ENCODE results near the gene TJP3.

DNA sequence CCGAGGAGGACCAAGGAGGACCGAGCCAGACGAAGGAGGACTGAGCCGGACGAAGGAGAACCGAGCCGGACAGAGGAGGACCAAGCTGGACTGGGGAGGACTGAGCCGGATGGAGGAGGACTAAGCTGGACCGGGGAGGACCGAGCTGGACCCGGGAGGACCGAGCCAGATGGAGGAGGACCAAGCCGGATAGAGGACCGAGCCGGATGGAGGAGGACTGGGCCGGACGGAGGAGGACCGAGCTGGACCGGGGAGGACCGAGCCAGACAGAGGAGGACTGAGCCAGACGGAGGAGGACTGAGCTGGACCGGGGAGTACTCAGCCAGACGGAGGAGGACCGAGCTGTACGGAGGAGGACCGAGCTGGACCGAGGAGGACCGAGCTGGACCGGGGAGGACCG lies 11.1 kb upstream of the TJP3 start:
- TF ChIP-seq FOXM1 (IDR thresholded peaks at IDR 0.05; ENCODE audit: borderline replicate concordance, low read depth) (no peak), RAD21 (IDR thresholded peaks at IDR 0.05; ENCODE audit: low read depth) (no peak), ZBTB7A (IDR thresholded peaks at IDR 0.05; ENCODE audit: low read depth) (no peak), YY1 (IDR thresholded peaks at IDR 0.05; ENCODE audit: low read depth) (no peak), CEBPB (IDR thresholded peaks at IDR 0.05) (no peak), TEAD4 (IDR thresholded peaks at IDR 0.05) (no peak), CREB1 (IDR thresholded peaks at IDR 0.05; ENCODE audit: low read depth) (no peak), EGR1 (IDR thresholded peaks at IDR 0.05) (no peak), TAF1 (IDR thresholded peaks at IDR 0.05; ENCODE audit: low read depth) (no peak), EP300 (IDR thresholded peaks at IDR 0.05; ENCODE audit: borderline replicate concordance) (no peak), NFIC (IDR thresholded peaks at IDR 0.05) (no peak)
- TF ChIP-seq, protein P1, sequence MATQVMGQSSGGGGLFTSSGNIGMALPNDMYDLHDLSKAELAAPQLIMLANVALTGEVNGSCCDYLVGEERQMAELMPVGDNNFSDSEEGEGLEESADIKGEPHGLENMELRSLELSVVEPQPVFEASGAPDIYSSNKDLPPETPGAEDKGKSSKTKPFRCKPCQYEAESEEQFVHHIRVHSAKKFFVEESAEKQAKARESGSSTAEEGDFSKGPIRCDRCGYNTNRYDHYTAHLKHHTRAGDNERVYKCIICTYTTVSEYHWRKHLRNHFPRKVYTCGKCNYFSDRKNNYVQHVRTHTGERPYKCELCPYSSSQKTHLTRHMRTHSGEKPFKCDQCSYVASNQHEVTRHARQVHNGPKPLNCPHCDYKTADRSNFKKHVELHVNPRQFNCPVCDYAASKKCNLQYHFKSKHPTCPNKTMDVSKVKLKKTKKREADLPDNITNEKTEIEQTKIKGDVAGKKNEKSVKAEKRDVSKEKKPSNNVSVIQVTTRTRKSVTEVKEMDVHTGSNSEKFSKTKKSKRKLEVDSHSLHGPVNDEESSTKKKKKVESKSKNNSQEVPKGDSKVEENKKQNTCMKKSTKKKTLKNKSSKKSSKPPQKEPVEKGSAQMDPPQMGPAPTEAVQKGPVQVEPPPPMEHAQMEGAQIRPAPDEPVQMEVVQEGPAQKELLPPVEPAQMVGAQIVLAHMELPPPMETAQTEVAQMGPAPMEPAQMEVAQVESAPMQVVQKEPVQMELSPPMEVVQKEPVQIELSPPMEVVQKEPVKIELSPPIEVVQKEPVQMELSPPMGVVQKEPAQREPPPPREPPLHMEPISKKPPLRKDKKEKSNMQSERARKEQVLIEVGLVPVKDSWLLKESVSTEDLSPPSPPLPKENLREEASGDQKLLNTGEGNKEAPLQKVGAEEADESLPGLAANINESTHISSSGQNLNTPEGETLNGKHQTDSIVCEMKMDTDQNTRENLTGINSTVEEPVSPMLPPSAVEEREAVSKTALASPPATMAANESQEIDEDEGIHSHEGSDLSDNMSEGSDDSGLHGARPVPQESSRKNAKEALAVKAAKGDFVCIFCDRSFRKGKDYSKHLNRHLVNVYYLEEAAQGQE (IDR thresholded peaks at IDR 0.05; ENCODE audit: low read depth) = no peak
- TF ChIP-seq, protein P2, sequence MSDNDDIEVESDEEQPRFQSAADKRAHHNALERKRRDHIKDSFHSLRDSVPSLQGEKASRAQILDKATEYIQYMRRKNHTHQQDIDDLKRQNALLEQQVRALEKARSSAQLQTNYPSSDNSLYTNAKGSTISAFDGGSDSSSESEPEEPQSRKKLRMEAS (IDR thresholded peaks at IDR 0.05) = no peak
- TF ChIP-seq, protein P3, sequence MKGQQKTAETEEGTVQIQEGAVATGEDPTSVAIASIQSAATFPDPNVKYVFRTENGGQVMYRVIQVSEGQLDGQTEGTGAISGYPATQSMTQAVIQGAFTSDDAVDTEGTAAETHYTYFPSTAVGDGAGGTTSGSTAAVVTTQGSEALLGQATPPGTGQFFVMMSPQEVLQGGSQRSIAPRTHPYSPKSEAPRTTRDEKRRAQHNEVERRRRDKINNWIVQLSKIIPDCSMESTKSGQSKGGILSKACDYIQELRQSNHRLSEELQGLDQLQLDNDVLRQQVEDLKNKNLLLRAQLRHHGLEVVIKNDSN (IDR thresholded peaks at IDR 0.05) = no peak
